ENCODE measurements around the gene IGFL4.

The IGFL4 gene

GRCh38 chr19:46018729-46019251, 22.0 kb downstream of the IGFL4 start:
- no peak for DNase-seq

- no peak for DNase-seq
These were observed 22.7 kb downstream of the IGFL4 start for GRCh38 chr19:46017874-46018675.

- no peak for DNase-seq
These were observed 23.7 kb downstream of the IGFL4 start for GRCh38 chr19:46017095-46017429.

- peak; percentile 46 for DNase-seq
These were observed 24.2 kb downstream of the IGFL4 start for GRCh38 chr19:46016426-46017094.

GRCh38 chr19:46015687-46016425, 24.9 kb downstream of the IGFL4 start:
- DNase-seq = no peak

GRCh38 chr19:46014941-46015686, 25.7 kb downstream of the IGFL4 start:
- DNase-seq = peak; percentile 60

GRCh38 chr19:46014534-46014933, 26.3 kb downstream of the IGFL4 start:
- DNase-seq = no peak

GRCh38 chr19:46009530-46010510, 31.0 kb downstream of the IGFL4 start:
- DNase-seq = peak; percentile 48

GRCh38 chr19:46006411-46006810, 34.4 kb downstream of the IGFL4 start:
- DNase-seq = no peak

GRCh38 chr19:46002678-46003275, 38.0 kb downstream of the IGFL4 start:
- DNase-seq = no peak

- no peak for DNase-seq
These were observed 40.1 kb downstream of the IGFL4 start for GRCh38 chr19:46000491-46001246.

- DNase-seq = peak; percentile 26
These were observed 41.1 kb downstream of the IGFL4 start for GRCh38 chr19:45999653-46000121.

GRCh38 chr19:45998834-45999233, 42.0 kb downstream of the IGFL4 start:
- no peak for DNase-seq

GRCh38 chr19:45996933-45997332, 43.9 kb downstream of the IGFL4 start:
- no peak for DNase-seq

GRCh38 chr19:45995715-45996385, 45.0 kb downstream of the IGFL4 start:
- no peak for DNase-seq

- peak; percentile 98 for DNase-seq
These were observed 45.6 kb downstream of the IGFL4 start, which contains the start of gene CCDC61 for GRCh38 chr19:45994998-45995714. Gene CCDC61 (plus strand): TSS chr19:45995467. CDS start chr19:46003019, 7,552 bp downstream.

- no peak for DNase-seq
These were observed 46.3 kb downstream of the IGFL4 start for GRCh38 chr19:45994456-45994997.

- no peak for DNase-seq
These were observed 50.6 kb downstream of the IGFL4 start for GRCh38 chr19:45990113-45990728.
